HG02678 (cell line): ENCODE measurements around the gene COA8.

Source experiments
- ATAC-seq: cut with Tn5 transposase; IDR thresholded peaks from one replicate; pipeline ENCODE4 v1.9.1; 2021; ENCODE audit warnings: mild to moderate bottlenecking, moderate library complexity; ENCODE audit not compliant: unreplicated experiment

COA8 gene

GRCh38 chr14:103562429-103563225 is at the start of gene COA8, which contains the start of gene BAG5:
TSS of gene COA8 (plus strand) at chr14:103562960. CDS start at chr14:103563002, 42 bp downstream.
TSS of gene BAG5 (minus strand) at chr14:103562657. CDS start at chr14:103561164, 1,493 bp downstream.
- ATAC-seq: peak; percentile 79

GRCh38 chr14:103514596-103515421 is 48.0 kb upstream of the COA8 start:
- no peak for ATAC-seq

GRCh38 chr14:103516426-103517173 is 46.2 kb upstream of the COA8 start:
- ATAC-seq: no peak

- ATAC-seq: no peak
These were observed 45.6 kb upstream of the COA8 start for GRCh38 chr14:103517174-103517566.

GRCh38 chr14:103517721-103518421 is 44.9 kb upstream of the COA8 start:
- ATAC-seq: no peak

- ATAC-seq: no peak
These were observed 44.2 kb upstream of the COA8 start for GRCh38 chr14:103518422-103519042.

GRCh38 chr14:103519043-103519836 is 43.5 kb upstream of the COA8 start:
- ATAC-seq: no peak

GRCh38 chr14:103519837-103520212 is 42.9 kb upstream of the COA8 start:
- no peak for ATAC-seq

- no peak for ATAC-seq
These were observed 42.5 kb upstream of the COA8 start for GRCh38 chr14:103520269-103520656.

- ATAC-seq: no peak
These were observed 41.9 kb upstream of the COA8 start for GRCh38 chr14:103520657-103521437.

- ATAC-seq: no peak
These were observed 41.3 kb upstream of the COA8 start for GRCh38 chr14:103521438-103521950.

GRCh38 chr14:103521951-103522563 is 40.7 kb upstream of the COA8 start:
- no peak for ATAC-seq

GRCh38 chr14:103522649-103523574 is 39.8 kb upstream of the COA8 start, which contains the start of gene CKB:
TSS of gene CKB (minus strand) at chr14:103522830. CDS start at chr14:103522493, 337 bp downstream.
- ATAC-seq: no peak

- no peak for ATAC-seq
These were observed 39.2 kb upstream of the COA8 start for GRCh38 chr14:103523575-103523954.

GRCh38 chr14:103524002-103524935 is 38.5 kb upstream of the COA8 start:
- no peak for ATAC-seq
